ENCODE results near the gene HAUS7. TPM values are rescaled to one million over a fixed set of nuclear protein-coding genes. Genes with fewer than 3 reads are reported as not detected.

Gene HAUS7
- polyA plus RNA-seq, 1 experiment, result 38.4 TPM

DNA sequence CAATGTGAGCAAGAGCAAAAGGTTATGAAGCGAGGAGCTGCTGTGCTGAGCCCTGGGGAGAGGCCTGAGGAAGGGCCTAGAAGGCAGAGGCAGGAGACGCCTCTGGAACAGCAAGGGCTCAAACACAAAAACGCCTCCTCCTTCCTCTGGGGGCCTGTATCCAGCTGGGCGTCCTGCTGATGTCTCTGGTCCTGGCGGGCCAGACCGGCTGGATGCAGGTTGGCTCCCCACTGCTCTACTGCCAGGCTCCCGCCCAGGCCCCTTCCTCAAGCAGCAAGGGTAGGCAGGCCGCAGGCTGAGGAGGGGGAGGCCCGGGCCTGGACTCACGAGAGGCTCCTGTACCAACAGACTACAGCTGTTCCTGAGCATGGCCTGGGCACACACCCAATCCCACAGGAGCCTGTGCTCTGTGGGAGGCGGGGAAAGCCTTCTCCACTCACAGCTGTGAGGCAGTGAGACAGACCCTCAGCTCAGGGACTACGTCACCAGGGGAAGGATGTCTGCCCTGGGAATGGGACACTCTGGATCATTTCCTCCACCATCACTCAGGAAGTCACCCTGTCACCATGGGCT is 2.3 kb downstream of the HAUS7 start:
- TF ChIP-seq, protein P1, sequence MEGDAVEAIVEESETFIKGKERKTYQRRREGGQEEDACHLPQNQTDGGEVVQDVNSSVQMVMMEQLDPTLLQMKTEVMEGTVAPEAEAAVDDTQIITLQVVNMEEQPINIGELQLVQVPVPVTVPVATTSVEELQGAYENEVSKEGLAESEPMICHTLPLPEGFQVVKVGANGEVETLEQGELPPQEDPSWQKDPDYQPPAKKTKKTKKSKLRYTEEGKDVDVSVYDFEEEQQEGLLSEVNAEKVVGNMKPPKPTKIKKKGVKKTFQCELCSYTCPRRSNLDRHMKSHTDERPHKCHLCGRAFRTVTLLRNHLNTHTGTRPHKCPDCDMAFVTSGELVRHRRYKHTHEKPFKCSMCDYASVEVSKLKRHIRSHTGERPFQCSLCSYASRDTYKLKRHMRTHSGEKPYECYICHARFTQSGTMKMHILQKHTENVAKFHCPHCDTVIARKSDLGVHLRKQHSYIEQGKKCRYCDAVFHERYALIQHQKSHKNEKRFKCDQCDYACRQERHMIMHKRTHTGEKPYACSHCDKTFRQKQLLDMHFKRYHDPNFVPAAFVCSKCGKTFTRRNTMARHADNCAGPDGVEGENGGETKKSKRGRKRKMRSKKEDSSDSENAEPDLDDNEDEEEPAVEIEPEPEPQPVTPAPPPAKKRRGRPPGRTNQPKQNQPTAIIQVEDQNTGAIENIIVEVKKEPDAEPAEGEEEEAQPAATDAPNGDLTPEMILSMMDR (IDR thresholded peaks at IDR 0.05; ENCODE audit: insufficient read depth, low read depth, low read length), result no peak
- DNase-seq (ENCODE audit: low read depth), result no peak
- H3K27me3 ChIP-seq (ENCODE audit: control insufficient read depth, insufficient read depth, low read length), result no peaks in the 10 kb centered on the region
- CTCF ChIA-PET, result interaction anchor here (1.2 to 8.8 kb wide), 4 partner anchors 18 to 435 kb away, joined by 3 to 132 read pairs (median 42); partner anchors contain the start of gene BGN
- peaks cover 2% of the 10 kb centered on the region for H3K36me3 ChIP-seq (ENCODE audit: control insufficient read depth, insufficient read depth, low read length)
- H3K4me3 ChIP-seq (ENCODE audit: low read depth, low read length), result no peak overlapping the region
- POLR2A ChIA-PET, result no interaction called here

DNA sequence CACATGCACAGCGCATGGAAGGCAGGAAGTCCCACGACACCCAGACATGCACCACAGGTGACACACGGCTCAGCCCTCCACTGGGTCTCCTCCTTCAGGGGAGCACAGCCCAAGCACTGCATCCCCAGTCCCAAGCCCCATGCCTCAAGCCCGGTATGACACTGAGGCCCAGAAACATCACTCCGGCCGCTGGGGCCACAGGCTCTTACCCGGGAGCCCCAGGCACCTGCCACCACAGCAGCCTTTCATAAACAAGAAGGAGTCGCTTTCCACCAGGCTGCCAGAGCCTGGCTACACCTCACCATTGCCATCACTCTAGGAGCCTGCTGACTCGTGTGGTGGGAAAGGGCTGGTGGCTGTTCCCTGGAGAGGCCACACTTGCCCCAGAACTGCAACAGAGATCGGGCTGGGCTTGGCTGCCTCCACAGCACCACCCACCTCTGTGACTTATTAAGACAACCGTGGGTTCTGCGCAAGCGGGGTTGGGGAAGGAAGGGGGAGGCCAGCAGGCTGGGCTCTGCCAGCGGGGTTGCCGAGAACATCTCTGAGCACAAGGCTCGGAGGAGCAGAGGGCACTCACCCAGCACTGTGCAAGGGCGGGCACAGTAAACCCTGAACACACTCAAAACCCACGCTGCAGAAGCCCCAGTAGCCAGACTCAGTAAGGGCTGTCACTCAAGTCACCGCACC is 4.5 kb downstream of the HAUS7 start:
- peaks cover 3% of the 10 kb centered on the region for H3K36me3 ChIP-seq (ENCODE audit: control insufficient read depth, insufficient read depth, low read length)
- TF ChIP-seq, protein P1 (IDR thresholded peaks at IDR 0.05; ENCODE audit: insufficient read depth, low read depth, low read length), result no peak
- no peak overlapping the region for H3K4me3 ChIP-seq (ENCODE audit: low read depth, low read length)
- H3K27me3 ChIP-seq (ENCODE audit: control insufficient read depth, insufficient read depth, low read length), result no peaks in the 10 kb centered on the region
- ChIA-PET CTCF (no interaction called here), POLR2A (no interaction called here)
- no peak for DNase-seq (ENCODE audit: low read depth)

DNA sequence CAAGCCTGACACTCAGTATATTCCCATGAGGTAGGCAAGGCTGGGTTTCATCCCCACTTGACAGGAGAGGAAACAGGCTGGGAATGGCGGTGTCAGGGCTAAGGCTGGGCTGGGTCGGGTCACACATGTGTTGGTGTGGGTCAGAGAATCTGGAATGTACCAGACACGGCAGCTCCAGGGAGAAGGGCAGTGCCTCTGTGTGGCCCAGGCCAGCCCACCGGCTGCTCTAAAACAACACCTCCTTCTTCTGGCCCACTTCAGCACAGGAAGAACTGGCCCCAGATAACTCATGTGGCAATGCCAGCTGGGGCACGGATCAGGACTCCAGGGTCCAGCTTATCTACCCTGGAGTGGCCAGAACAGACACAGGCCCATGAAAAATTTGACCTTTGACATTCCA is 6.3 kb downstream of the HAUS7 start:
- no peaks in the 10 kb centered on the region for H3K27me3 ChIP-seq (ENCODE audit: control insufficient read depth, insufficient read depth, low read length)
- H3K4me3 ChIP-seq (ENCODE audit: low read depth, low read length), result no peak overlapping the region
- CTCF ChIA-PET, result interaction anchor here (0.6 kb wide), 1 partner anchor 427 kb away, joined by 3 read pairs; no protein-coding TSS in a partner anchor
- DNase-seq (ENCODE audit: low read depth), result no peak
- POLR2A ChIA-PET, result no interaction called here
- TF ChIP-seq, protein P1 (IDR thresholded peaks at IDR 0.05; ENCODE audit: insufficient read depth, low read depth, low read length), result no peak
- H3K36me3 ChIP-seq (ENCODE audit: control insufficient read depth, insufficient read depth, low read length), result peaks cover 3% of the 10 kb centered on the region

DNA sequence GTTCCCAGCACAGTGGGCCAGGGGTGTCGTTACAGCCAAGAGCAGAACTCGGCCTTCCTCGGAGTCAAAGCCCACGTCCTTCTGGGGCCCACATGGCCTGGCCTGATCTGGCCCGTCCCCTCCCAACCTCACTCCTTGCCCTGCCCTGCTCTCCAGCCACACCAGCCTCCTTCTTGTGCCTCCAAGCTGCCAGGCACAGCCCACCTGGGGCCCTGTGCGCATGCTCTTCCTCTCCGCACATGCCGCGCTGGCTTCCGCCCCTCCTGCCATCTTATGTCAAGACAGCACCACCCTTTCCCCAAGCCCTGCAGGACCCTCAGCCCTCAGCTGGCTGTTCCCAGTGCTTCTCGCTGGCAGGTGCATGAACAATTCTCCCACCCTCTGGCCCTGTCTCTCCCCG is 6.8 kb downstream of the HAUS7 start:
- no peak for DNase-seq (ENCODE audit: low read depth)
- POLR2A ChIA-PET, result no interaction called here
- TF ChIP-seq, protein P1 (IDR thresholded peaks at IDR 0.05; ENCODE audit: insufficient read depth, low read depth, low read length), result no peak

DNA sequence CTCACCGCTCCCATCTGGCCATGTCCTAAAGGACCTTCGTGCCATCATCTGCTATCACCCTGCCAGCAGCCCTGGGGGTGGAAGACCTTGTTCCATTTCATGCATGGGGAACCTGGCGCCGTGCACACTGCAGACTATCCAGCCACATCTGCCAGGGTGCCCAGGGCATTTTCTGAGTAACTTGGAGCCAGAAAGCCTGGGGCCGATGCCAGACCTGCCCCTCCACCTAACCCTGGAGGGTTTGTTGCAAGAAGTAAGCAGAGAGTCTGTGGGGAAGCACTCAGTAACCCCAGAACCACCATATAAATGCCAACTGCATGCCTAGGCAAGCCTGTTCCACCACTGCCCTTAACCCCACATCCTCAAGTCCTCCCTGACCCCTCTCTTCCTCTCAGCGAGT is 7.3 kb downstream of the HAUS7 start:
- POLR2A ChIA-PET, result no interaction called here
- TF ChIP-seq, protein P1 (IDR thresholded peaks at IDR 0.05; ENCODE audit: insufficient read depth, low read depth, low read length), result no peak

More for the DNA sequence above, 6.8 kb downstream of the HAUS7 start:
- H3K27me3 ChIP-seq (ENCODE audit: control insufficient read depth, insufficient read depth, low read length), result no peaks in the 10 kb centered on the region
- CTCF ChIA-PET, result no interaction called here
- no peak overlapping the region for H3K4me3 ChIP-seq (ENCODE audit: low read depth, low read length)
- peaks cover 3% of the 10 kb centered on the region for H3K36me3 ChIP-seq (ENCODE audit: control insufficient read depth, insufficient read depth, low read length)

More for the DNA sequence above, 7.3 kb downstream of the HAUS7 start:
- Histone ChIP-seq H3K4me3 (ENCODE audit: low read depth, low read length) (no peak overlapping the region), H3K36me3 (ENCODE audit: control insufficient read depth, insufficient read depth, low read length) (peaks cover 3% of the 10 kb centered on the region), H3K27me3 (ENCODE audit: control insufficient read depth, insufficient read depth, low read length) (no peaks in the 10 kb centered on the region)
- CTCF ChIA-PET, result interaction anchor here (0.7 kb wide), 1 partner anchor 26 kb away, joined by 3 read pairs; no protein-coding TSS in a partner anchor
- DNase-seq (ENCODE audit: low read depth), result no peak

Measured in BJ (cell line).